ENCODE results near the gene YY2. TPM values are rescaled to one million over a fixed set of nuclear protein-coding genes. Genes with fewer than 3 reads are reported as not detected.

Gene YY2
- total and polyA plus RNA-seq, 2 of the 8 experiments (the other 6 are each of a cell fraction or from before 2014, with no cell fraction given) = 0.60 to 1.5 TPM

GRCh38 chrX:21813612-21814368 is 42.0 kb upstream of the YY2 start (continued):
- TF ChIP-seq E2F6 (IDR thresholded peaks at IDR 0.05) (no peak), RAD21 (IDR thresholded peaks at IDR 0.05 in 1 of 2, conservative IDR thresholded peaks at IDR 0.05 in 1 of 2; ENCODE audit: low read depth in 2 of 2, low read length in 2 of 2) (no peak), MAX (IDR thresholded peaks at IDR 0.05) (no peak), CHD7 (IDR thresholded peaks at IDR 0.05; ENCODE audit: insufficient replicate concordance, low read length) (no peak)
